ENCODE measurements around the gene ADAMTS14.
"Not testable (repeated sequence)": the region's sequence is repeated elsewhere in the genome, so short reads cannot be mapped to it uniquely, and the experiment has no call there.

Gene ADAMTS14

DNA sequence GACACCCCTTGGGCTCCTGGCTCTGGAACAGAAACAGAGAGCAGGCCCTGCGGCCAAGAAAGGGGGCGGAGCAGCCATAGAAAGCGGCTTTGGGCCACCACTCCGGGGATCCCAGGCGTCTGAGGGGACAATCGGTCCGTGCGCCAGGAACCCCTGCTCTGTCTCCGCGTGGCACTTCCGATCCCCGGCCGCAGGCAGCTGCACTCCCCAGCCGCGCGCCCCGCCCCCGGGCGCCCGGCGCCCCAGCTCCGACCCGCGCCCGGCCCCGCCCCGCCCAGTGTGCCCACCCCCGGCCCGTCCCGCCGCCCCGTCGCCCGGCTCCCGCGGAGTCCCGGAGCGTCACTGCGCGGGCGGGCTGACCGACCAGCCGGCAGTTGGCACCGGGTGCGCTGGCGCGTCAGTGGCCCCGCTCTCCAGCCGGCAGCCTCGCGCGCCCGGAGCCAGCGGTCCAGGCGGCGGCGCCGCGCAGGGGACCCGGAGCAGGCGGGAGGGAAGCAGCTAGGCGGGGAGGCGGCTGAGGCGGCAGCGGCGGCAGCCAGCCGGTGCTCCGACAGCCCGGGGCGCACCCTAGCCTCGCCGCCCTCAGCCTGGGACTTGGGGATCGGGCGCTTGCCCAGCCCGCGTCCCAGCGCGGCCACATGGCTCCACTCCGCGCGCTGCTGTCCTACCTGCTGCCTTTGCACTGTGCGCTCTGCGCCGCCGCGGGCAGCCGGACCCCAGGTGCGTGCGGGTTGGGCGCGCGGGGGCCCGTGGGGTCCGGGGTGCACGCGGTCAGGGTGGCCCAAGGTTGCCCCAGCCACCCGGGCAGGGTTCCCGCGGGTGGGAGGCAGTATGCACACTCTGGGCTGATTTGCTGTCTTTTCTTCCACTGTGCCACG, at the start of gene ADAMTS14:
TSS of gene ADAMTS14 (plus strand) at position 342 of the 878 bp plus-strand sequence. CDS start at position 639, 297 bp downstream.
- DNase-seq (ENCODE audit: low read depth): peak; percentile 56

GRCh38 chr10:70622541-70622940, 49.8 kb upstream of the ADAMTS14 start:
- no peak for DNase-seq (ENCODE audit: low read depth)

- DNase-seq (ENCODE audit: low read depth): peak; percentile 23
Measured at GRCh38 chr10:70622981-70623844, 49.1 kb upstream of the ADAMTS14 start.

GRCh38 chr10:70626056-70626455, 46.2 kb upstream of the ADAMTS14 start:
- no peak for DNase-seq (ENCODE audit: low read depth)

DNA sequence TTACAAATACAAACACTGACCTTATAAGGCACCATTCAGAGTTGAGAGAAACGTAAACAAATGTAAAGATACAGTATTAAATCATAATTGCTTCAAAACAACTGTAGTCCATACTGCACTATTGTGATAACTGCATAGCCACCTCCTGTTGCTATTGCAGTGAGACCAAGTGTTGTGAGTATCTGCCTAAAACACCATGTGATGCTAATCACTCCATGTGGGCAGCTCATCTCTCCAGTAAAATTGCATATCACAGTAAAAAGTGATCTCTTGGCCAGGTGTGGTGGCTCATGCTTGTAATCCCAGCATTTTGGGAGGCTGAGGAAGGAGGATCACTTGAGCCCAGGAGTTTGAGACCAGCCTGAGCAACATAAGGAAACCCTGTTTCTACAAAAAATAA, 43.0 kb upstream of the ADAMTS14 start:
- DNase-seq (ENCODE audit: low read depth): no peak

DNA sequence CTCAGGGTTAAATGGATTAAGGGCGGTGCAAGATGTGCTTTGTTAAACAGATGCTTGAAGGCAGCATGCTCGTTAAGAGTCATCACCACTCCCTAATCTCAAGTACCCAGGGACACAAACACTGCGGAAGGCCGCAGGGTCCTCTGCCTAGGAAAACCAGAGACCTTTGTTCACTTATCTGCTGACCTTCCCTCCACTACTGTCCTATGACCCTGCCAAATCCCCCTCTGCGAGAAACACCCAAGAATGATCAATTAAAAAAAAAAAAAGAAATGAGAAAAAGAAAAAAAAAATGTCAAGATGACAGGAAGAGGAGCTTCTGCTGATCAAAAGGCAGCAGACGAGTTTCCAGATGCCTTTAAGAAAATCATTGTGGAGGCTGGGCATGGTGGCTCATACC, 40.6 kb upstream of the ADAMTS14 start:
- not testable (repeated sequence) for DNase-seq (ENCODE audit: low read depth)

DNA sequence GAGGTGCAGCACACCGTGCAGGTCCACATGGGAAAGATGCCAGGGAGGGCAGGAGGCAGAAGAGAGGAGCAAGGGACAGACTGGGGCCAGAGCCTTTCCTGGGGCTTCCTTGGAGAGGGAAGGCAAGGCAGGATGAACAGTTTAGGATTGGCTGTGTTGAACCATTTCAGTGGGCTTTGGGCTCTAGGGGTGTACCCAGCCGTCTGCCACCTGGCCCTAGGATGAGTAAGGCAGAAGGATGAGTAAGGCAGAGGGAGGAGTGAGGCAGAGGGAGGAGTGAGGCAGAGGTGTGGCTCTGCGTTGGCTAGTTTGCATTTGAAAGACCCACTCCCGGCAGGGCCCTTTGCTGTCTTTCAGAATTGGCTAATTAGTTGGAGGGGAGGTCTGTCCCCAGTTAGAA, 38.3 kb upstream of the ADAMTS14 start:
- DNase-seq (ENCODE audit: low read depth): no peak

DNA sequence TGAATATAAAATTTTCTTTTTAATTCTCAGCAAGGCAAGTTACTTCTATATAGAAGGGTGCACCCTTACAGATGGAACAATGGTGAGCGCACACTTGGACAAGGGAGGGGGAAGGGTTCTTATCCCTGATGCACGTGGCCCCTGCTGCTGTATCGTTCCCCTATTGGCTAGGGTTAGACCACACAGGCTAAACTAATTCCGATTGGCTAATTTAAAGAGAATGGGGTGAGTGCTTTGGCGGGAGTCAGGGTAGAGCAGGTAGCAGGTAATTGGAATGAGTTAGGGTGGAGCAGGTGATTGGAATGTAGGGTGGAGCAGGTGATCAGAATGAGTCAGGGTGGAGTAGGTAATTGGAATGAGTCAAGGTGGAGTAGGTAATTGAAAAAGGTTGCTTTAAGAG, 37.8 kb upstream of the ADAMTS14 start:
- not testable (repeated sequence) for DNase-seq (ENCODE audit: low read depth)

- DNase-seq (ENCODE audit: low read depth): peak; percentile 10
Measured at GRCh38 chr10:70639640-70640383, 32.5 kb upstream of the ADAMTS14 start.

DNA sequence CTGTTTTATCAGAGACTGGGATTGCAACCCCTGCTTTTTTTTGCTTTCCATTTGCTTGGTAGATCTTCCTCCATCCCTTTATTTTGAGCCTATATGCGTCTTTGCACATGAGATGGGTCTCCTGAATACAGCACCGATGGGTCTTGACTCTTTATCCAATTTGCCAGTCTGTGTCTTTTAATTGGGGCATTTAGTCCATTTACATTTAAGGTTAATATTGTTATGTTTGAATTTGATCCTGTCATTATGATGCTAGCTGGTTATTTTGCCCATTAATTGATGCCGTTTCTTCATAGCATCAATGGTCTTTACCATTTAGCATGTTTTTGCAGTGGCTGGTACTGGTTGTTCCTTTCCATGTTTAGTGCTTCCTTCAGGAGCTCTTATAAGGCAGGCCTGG, 29.0 kb upstream of the ADAMTS14 start:
- not testable (repeated sequence) for DNase-seq (ENCODE audit: low read depth)

- DNase-seq (ENCODE audit: low read depth): not testable (repeated sequence)
Measured at GRCh38 chr10:70644959-70645358, 27.3 kb upstream of the ADAMTS14 start.

DNA sequence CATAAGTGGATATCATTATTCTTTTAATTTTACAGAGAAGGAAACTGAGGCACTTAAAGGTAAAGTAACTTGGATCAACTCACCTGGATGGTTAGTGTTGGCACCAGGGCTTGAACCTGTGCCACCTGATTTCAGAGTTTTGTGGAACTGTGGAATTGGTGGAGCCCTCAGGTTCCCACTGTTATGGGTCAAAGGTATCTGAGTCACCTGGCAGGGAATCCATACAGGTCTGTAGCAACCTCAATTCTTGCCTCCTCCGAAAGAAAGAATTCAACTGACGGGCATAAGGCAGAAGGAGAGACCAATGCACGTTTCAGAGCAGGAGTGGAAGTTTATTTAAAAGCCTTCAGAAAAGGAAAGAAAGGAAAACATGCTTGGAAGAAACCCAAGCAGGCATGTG, 25.2 kb upstream of the ADAMTS14 start:
- no peak for DNase-seq (ENCODE audit: low read depth)

DNA sequence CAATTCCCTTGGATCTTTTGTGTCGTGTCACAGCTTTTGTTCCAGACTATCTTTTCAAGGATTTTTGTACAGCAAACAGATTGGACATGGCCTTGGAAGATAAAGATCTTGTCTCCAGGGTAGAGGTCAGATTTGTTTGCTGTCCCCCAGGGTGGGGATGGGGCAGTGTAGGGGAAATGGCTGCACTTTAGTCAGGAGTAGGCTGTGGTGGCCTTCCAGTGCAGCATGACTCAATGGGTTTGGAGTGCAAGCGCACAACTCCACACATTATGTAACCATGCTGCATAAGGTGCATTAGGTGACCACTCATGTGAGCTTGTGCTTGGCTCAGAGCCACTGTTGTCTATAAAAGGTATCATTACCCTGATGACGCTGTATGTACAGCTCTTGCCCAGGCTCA, 23.9 kb upstream of the ADAMTS14 start:
- no peak for DNase-seq (ENCODE audit: low read depth)

DNA sequence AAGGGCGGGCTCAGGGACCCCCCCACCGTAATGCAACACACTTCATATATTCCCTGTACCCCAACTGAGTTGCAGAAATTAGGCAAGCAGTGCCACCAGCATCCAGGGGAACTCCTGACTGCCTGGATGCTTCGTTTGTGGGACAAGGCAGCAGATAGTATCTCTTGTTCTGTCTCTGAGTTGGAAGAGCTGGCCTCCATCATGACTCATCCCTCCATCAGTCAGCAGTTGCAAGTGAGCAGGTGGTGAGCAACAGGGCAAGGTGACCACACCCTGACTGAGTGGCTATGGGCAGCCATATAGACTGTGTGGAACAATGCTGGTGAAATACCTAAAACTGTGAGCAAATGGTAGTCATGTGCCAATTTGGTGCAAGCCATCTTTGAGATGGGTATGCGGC, 22.8 kb upstream of the ADAMTS14 start:
- DNase-seq (ENCODE audit: low read depth): peak; percentile 85

GRCh38 chr10:70650104-70650503, 22.2 kb upstream of the ADAMTS14 start:
- DNase-seq (ENCODE audit: low read depth): no peak

DNA sequence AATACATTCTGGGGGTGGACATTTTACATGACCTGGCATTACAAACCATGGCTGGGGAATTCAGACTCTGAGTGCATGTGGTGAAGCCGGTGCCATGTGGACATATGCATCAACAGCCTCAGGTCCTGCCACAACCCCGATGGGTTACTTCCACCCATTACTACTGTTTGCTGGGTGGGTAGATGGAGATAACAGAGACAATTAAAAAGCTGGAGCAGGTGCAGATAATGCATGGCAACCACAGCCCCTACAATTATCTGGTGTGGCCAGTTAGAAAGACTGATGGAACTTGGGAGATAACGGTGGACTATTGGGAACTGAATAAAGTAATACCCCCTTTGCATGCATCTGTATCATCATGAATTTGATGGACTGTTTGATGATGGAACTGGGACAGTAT, 21.6 kb upstream of the ADAMTS14 start:
- DNase-seq (ENCODE audit: low read depth): no peak

DNA sequence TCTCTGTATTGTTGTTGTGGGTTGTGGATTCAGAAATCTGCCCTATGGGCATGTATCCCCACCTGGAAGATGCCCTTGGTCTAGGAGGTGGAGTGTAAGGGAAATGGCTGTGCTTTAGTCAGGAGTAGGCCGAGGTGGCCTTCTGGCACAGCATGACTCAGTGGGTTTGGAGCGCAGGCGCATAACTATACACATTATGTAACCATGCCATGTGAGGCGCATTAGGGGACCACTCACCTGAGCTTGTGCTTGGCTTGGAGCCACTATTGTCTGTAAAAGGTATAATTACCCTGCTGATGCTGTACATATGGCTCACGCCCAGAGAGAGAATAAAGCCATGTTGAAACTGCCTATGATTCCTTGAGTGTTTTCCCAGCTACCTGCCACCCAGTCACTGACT, 20.6 kb upstream of the ADAMTS14 start:
- no peak for DNase-seq (ENCODE audit: low read depth)

DNA sequence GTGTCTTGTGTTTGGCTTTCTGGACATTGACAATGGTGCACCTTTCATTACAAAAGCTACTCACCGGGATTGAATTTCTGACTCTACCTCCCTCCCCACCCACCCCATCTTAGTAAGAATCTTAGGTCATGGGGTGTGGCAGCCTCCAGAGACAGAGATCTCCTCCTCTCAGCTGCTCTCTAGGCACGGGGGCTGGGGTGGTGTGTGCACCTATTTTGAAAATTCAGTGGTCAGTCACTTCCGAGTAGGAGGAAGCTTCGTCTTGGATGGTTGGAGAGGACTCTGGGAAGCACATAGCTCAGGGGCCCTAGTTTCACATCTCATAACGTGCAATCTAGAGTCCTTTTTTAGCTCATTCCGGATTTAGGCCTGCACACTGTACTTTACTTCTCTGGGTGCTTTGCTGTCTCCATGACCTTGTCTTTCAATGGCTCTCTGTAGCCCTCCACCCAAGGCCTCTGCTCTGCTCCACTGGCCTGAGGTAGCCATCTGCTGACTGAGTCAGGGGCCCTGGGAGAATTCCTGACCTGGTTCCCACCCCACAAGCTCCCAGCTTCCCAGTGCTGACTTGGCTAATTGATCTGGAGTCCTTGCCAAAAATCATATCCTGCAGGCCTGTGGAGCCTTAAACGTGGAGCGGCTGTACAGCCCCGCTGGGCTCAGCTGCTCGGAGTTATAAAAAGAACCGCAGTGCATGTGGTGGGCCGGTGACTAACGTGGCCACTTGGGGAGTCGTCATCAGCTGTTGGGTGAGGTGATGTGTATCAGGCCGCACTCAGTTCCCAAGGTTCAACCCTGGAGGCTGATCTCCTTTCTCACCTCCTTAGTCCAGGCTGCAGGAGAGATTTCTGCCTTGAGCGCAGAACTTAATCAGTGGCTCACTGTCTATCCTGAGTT, 19.3 kb upstream of the ADAMTS14 start:
- DNase-seq (ENCODE audit: low read depth): peak; percentile 99

DNA sequence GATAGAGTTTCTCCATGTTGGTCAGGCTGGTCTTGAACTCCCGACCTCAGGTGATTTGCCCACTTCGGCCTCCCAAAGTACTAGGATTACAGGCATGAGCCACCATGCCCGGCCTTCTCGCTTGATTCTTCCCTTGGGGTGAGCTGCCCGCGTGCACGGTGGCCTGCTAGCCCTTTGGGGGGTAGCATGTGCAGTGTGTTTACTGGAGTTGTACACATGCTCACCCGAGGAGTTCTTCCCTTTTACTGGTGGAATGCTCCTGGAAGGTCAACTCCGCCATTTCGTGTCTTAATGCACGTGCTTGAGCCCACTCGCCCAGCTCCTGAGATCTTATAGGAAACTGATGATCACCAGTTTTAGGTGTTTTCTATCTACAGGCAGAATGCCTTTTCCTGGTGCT, 17.0 kb upstream of the ADAMTS14 start:
- DNase-seq (ENCODE audit: low read depth): no peak

GRCh38 chr10:70656489-70656888, 15.8 kb upstream of the ADAMTS14 start:
- DNase-seq (ENCODE audit: low read depth): peak; percentile 100

DNA sequence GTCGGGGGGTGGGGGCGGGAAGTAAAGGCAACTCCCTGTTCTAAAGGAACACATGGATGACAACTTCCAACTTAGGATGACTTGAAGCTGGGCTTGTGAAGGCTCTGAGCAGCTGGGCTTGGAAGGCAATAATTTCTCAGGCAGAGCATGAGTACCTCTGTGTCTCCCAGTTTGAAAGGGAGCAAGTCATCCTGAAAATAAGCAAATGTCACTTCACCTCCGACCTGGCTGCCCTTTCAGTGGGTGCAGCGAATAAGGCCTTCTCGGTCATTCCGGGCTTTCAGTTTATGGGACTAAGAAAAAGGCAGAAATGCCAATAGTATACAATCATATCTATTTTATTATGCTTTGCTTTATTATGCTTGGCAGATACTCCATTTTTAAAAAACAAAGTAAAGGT, 15.3 kb upstream of the ADAMTS14 start:
- peak; percentile 51 for DNase-seq (ENCODE audit: low read depth)
